RKO (cell line): ENCODE results near the gene ZNF189.
"Not testable (repeated sequence)": the region's sequence is repeated elsewhere in the genome, so short reads cannot be mapped to it uniquely, and the experiment has no call there.

Source experiments
- DNase-seq: peaks from one replicate; pipeline ENCODE4 v3.0.0-alpha.2; 2016; ENCODE audit warnings: low spot score

Gene ZNF189

DNA sequence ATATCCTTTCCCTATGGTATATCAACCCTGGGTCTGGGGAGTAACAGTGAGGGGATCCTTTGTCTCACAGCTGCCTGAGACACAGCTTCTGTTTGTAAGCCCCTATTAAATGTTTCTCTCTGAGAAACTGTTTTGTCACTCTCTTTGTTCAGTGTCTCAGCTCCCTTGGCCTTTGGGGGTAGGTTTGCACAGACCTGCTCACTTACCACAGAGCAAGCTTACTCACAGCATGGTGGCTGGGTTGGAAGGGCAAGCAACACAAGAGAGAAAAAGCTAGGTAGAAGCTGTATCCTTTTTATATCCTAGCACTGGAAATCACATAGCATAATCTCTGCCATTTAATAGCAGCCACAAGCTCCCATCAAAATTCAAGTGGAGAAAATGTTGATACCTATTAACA lies 18.4 kb upstream of the ZNF189 start:
- no peak for DNase-seq

DNA sequence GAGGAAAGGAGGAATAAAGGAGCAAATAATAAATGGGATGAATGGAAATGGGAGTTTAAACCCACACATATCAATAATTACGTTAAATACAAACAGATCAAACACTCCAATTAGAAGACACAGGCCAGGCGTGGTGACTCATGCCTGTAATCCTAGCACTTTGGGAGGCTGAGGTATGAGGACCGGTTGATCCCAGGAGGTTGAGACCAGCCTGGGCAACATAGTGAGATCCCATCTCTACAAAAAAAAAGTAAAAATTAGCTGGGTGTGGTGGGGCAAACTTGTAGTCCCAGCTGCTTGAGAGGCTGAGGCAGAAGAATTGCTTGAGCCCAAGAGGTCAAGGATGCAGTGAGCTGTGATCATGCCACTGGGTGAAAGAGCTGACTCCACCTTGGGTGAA lies 17.5 kb upstream of the ZNF189 start:
- no peak for DNase-seq

DNA sequence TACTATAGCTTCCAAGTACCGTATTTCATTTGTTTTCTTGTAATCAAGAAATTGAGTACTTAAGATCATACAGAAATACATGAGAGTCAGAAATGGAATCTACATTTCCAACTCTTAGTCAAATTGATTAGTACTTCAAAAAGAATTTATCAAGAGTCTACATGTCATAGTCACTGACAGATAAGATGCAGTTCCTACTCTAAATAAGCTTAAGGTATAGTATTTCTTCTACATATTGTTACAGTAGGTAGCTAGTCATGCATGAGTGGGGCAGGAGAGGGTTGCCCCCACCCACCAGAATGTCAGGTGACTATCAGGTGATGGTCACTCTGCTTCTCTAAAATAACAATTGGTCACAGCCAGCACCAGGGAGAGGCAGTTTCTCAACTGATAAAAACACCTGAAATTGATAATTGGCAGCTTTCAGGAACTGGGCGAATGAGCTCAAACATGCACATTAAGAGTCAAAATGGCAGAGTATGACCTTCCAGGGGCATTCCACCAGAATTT lies 16.8 kb upstream of the ZNF189 start:
- no peak for DNase-seq

DNA sequence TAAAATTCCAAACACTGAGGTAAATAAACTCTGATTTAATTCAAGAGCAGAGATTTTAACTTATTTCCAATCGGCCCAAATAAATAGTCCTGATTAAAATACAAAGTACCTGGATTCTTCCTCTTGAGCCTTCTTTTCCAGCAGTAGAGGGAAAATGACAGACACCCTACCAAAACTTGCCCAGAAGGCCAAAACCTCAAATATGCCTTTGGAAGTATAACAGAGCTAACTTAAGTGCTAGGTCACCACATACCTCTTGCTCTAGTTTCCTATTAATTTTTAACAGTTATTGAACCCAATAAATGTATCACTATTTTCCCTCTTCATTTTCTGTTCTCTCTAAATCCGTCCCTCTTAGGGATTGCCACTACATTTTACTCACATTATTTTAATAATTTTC lies 15.3 kb upstream of the ZNF189 start:
- DNase-seq: no peak

DNA sequence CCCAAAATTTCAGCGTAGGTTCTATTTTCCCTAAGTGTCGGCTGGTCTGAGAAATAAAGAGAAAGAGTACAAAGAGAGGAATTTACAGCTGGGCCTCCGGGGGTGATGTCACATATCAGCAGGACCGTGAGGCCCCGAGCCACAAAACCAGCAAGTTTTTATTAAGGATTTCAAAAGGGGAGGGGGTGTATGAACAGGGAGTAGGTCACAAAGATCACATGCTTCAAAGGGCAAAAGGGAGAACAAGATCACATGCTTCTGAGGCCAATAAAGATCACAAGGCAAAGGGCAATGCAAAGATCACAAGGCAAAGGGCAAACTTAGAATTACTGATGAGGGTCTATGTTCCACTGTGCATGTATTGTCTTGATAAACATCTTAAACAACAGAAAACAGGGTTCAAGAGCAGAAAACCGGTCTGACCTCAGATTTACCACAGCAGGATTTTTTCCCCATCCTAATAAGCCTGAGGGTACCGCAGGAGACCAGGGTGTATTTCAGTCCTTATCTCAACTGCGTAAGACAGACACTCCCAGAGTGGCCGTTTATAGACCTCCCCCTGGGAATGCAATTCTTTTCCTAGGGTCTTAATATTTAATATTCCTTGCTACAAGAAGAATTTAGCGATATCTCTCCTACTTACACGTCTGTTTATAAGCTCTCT lies 13.6 kb upstream of the ZNF189 start, which contains the start of gene BAAT:
TSS of gene BAAT (minus strand) at position 134 of the 664 bp plus-strand sequence. CDS start 13,602 bp downstream, outside the sequence.
- DNase-seq: not testable (repeated sequence)

DNA sequence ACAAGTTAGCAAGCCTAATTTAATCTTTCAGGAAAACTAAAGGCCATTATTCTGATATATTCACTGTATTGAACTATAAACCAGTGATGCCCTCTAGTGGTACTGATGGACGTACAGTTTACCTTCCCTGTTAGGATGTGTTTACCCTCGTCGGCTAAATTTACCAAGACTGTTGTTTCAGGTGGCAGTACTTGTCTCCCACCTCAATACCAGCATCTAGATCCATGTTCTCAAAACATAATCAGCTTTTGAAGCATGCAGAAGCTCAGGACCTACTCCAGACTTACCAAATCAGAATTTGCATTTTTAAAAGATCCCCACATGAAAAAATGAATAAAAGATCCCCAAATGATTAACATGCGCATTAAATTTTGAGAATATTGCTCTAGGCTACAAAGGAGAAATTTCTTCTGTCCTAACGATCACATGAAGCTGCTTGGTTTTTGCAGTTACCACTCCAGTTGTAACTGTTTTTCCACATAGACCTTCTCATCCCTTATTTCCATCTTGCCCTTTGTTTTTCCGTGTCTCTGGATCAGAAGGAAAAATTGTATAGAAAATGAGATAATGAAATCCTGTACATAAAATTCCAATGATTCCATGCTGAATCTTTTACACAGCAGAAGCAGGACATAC lies 10.7 kb upstream of the ZNF189 start:
- peak; percentile 56 for DNase-seq

DNA sequence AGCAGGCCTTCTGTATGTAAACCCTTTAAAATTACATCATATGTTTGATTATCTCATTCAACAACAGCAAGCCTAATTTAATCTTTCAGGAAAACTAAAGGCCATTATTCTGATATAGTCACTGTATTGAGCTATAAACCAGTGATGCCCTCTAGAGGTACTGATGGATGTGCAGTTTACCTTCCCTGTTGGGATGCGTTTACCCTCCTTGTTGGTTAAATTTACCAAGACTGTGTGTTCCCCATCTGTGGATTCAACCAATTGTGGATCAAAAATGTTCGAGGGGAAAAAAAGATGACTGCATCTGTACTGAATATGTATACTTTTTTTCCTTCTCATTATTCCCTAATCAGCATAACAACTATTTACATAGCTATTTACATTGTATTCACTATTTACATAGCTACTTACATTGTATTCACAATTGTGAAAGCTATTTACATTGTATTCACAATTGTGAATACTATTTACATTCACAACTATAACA lies 10.1 kb upstream of the ZNF189 start:
- no peak for DNase-seq

DNA sequence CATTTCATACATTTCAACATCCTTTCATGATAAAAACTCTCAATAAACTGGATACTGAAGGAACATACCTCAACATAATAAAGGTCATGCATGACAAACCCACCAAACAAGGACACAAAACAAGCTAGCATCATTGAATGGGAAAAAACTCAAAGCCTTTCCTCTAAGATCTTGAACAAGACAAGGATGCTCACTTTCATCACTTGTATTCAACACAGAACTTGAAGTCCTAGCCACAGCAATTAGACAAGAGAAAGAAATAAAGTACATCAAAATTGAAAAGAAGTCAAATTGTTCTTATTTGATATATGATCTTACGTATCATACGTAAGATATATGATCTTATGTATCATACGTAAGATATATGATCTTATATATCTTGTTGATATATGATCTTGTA lies 5.5 kb upstream of the ZNF189 start:
- no peak for DNase-seq

DNA sequence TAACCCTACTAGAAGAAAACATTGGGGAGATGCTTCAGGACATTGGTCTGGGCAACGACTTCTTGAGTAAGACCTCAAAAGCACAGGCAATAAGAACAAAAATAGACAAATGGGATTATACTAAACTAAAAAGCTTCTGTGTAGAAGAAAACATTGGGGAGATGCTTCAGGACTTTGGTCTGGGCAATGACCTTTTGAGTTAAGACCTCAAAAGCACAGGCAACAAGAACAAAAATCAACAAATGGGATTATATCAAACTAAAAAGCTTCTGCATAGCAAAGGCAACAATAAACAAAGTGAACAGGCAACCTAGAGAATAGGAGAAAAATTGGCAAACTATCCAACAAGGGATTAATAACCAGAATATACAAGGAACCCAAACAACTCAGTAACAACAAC lies 4.0 kb upstream of the ZNF189 start:
- DNase-seq: no peak

DNA sequence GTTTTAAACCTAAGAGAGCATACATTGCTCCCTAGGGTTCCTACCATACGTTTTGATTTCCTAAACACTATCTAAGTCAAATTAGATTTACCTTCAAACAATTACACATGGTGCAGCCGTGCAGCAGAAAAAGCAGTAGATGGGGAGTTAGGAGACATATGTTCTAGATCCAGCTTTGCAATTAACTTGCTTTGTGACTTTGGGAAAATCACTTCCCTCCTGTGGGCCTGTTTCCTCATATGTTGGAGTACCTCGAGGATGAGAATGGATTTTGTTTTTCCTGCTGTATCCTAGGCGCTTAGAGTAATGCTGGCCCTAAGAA lies 944 bp upstream of the ZNF189 start:
- DNase-seq: peak; percentile 55

DNA sequence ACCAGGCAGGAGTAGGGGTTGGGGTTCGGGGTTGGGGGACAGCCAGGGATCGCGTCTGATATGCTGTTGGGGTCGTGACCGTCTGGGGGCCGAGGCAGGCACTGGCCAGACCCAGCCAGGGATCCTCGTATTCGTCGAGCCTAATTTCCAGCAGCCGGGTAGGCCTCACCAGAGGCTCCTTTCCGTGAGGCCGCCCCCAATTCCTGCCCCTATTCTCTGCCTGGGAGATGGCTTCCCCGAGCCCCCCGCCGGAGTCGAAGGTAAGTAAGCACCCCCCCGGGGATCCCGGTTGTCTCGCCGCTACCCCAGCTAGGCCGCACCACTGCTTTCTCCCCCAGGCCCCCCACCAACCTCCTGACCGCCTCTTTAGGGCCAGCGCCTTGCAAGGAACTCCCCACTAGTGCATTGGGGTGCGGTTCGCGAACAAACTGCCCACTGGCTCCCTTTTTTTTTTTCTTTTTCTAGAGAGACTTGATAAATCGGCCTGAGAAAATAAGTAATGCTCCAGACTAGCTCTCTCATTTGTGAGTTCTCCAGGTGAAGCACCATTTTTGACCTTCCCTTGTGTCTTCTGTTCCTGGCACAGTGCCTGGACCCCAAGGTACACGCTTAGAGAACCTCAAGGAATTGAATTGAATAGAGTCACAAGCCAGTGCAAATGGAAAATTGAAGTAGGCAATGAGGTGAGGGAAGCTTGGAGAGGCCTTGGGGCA lies 435 bp downstream of the ZNF189 start:
- peak; percentile 46 for DNase-seq

DNA sequence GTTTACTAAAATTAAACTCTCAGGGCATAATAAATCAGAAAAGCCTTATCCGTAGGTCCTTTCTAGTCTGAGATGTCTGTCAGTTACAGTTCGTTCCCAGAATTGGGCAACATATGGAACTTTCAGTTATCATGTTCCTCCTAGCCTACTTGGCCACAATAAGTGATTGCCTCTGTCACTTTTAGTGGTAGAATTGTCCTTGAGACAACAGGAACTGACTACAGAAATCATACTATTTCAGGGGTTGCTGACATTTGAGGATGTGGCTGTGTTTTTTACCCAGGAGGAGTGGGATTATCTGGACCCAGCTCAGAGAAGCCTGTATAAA lies 956 bp downstream of the ZNF189 start:
- DNase-seq: peak; percentile 30

DNA sequence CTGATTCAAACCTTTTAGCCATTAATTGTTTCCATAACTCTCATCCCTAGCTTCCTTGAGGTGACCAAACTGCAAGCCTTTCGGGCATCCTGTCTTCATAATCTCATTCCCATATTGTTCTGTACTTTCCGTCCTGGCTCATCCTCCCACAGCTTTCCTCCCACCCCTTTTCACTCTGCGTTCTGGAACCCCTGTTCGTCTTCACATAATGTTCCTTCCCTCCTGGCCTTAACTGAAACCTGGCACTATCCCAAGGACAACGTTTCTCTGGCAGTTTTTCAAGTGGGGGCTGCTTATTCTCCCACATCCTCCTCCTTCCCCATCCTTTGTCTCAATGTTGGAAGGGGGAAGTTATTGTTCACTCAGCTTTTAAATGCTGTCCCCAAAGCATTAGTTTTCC lies 1.5 kb downstream of the ZNF189 start:
- DNase-seq: peak; percentile 41

DNA sequence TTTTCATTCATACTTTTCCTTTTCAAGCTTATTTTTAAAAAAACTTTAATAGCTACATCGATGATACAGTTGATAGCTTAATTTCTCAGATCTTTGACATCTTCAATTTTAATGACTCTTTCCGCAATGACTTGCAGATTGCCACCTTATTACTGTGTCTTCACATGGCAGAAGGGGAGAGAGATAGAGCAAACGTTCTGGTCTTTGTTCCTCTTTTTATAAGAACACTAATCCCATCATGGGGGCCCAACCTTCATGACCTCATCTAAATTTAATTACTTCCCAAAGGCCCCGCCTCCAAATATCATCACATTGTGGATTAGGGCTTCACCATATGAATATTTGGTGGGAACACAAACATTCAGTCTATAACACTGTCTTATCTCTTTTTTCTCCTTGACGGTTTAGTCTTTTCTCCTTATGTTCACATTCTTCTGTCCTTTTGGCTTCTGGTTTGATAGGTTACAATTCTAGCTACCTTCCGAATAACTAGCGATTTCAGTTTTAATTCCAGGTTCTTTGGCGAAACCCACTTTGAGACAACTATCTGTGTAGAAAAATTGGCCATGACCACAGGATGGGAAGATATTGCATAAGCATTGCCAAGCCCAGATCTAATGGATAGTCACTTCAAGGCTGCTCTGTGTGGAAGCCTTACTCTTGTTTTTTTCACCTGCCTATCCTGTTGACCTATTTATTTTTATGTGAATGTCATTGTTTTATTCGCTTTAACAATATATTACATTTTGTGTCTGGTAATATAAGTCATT lies 5.0 kb downstream of the ZNF189 start:
- DNase-seq: no peak

DNA sequence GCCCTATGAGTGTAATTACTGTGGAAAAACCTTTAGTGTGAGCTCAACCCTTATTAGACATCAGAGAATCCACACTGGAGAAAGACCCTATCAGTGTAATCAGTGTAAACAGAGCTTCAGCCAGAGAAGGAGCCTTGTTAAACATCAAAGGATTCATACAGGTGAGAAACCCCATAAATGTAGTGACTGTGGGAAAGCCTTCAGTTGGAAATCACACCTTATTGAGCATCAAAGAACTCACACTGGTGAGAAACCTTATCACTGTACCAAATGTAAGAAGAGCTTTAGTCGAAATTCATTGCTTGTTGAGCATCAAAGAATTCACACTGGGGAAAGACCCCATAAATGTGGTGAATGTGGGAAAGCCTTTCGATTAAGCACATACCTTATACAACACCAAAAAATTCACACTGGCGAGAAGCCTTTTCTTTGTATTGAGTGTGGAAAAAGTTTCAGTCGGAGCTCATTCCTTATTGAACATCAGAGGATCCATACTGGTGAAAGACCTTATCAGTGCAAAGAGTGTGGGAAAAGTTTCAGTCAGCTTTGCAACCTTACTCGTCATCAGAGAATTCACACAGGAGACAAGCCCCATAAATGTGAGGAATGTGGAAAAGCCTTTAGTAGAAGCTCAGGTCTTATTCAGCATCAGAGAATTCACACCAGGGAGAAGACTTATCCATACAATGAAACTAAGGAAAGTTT lies 9.9 kb downstream of the ZNF189 start:
- DNase-seq: no peak

DNA sequence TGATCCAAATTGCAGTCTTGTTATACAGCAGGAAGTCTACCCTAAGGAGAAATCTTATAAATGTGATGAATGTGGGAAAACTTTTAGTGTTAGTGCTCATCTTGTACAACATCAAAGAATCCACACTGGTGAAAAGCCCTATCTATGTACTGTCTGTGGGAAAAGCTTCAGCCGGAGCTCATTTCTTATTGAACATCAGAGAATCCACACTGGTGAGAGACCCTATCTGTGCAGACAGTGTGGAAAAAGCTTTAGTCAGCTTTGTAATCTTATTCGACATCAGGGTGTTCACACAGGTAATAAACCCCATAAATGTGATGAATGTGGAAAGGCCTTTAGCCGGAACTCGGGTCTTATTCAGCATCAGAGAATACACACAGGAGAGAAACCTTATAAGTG lies 10.4 kb downstream of the ZNF189 start:
- no peak for DNase-seq

DNA sequence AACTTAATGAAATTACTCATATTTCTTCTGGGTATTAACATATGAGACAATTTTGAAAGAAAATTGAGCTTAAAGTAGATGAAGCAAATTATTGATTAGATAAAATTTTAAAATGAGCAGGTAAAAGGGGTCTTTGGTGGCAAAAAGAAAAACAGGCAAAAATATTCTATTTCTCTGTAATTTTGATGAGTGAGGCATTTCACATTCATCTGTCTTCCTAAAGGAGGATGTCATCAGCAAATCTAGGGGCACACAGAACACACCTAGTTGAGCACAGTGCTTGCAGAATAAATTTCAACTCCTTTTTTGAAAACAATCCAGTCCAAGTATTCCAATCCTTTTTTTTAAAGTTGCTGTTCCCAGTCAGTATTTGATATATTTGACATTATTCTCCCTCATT lies 16.2 kb downstream of the ZNF189 start:
- DNase-seq: no peak

DNA sequence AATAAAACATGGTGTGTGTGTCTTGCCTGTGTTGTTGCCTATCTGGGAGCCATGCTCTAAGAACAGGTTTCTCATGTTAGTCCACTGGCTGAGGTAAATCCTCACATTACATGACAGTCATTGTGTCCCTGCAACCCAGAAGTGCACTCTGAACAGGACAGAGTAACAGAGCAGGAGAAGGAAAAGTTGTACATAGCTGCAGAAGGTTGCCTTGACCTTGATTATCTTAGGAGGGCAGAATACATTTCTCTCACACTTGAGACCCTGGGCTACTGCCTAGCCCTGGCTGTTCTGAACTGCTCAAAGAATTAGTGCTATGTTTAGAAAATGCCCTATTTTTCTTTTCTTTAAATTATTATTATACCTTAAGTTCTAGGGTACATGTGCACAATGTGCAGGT lies 16.9 kb downstream of the ZNF189 start:
- DNase-seq: no peak

DNA sequence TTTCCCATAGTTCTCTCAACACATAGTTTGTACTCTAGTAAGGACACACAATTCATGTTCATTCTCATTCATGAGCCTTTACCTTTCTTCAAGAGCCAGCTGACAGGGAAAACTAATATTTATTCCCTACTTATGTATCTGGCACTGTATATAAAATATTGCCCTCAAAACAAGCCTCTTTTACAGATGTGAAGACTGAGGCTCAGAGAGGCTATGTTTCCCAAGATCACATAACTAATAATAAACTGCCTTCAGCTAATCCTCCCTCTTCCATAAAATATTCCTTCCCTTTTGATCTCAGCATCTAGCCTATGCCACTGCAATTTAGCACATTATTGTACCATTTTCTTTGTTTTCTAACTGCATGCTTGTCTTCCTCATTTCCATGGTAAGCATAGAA lies 18.7 kb downstream of the ZNF189 start:
- DNase-seq: no peak

DNA sequence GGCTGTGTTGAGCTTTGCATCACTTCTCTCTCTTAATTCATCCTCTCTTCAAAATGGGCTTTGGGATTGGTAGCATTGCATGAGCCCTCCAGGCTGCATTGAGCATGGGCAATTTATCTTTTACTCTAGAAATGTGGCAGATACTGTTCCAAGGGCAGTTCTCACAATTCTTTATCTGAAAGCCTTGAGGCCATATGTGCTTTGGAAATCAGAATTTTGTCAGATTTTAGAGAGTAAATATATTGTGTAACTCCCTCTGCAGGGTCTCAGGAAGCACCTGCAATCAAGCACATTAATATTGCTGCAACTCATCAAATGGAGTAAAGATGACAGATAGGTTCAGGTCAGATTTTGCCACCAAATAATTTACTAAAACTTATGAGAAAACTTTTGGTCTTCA lies 19.3 kb downstream of the ZNF189 start:
- DNase-seq: no peak

DNA sequence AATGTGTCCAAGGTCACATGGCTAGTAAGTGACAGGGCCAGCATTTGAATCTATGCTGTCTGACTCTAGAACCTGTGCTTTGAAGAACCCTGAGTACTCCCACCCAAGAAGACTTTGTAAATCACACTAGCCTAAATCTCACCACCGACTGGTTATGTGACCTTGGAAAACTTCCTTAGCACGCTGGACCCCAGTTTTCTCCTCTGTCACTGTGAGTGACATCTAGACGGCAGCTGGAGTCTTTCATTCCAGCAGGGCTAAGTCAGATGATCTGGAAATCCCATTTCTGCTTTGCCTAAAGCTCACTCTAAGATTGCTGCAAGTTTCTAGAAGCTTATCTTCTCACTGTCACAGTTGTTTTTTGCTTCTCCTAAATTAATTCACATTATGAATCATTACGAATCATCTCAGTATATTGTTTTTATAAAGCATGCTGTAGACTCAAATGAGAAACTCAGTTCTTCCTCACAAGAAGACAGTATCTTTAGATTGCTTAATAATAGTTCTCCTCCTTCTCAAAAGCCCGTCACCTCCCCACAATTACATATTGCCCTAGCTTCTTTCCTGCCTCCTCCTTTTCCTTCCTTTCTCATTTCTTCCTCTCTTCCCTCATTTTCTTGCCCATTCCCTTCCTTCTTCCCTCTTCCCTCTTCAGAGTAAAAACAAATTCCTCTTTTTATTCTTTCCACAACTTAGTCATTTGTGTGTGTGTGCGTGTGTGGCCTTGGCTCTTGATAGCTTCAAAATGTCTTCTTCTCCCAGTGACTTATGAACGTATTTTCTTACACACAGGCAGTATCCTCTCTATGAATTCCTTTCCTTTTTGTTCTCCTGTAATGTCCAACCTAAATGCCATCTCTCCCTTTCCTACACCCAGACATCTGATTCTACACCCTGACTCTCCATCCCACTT lies 20.1 kb downstream of the ZNF189 start:
- peak; percentile 37 for DNase-seq
